Non-pigmented ciliary epithelial cell (primary cell): ENCODE data around the gene DHRS9.
"Not testable (repeated sequence)": the region's sequence is repeated elsewhere in the genome, so short reads cannot be mapped to it uniquely, and the experiment has no call there.

Source experiments
- DNase-seq: peaks from one replicate; pipeline ENCODE4 v3.0.0-alpha.2; 2010; ENCODE audit warnings: low read depth

DHRS9 gene

DNA sequence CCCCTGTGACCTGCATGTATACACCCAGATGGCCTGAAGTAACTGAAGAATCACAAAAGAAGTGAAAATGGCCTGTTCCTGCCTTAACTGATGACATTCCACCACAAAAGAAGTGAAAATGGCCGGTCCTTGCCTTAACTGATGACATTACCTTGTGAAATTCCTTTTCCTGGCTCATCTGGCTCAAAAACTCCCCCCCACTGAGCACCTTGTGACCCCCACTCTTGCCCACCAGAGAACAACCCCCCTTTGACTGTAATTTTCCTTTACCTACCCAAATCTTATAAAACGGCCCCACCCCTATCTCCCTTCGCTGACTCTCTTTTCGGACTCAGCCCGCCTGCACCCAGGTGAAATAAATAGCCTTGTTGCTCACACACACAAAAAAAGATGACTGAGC lies 67.1 kb downstream of the DHRS9 start:
- DNase-seq, result not testable (repeated sequence)

DNA sequence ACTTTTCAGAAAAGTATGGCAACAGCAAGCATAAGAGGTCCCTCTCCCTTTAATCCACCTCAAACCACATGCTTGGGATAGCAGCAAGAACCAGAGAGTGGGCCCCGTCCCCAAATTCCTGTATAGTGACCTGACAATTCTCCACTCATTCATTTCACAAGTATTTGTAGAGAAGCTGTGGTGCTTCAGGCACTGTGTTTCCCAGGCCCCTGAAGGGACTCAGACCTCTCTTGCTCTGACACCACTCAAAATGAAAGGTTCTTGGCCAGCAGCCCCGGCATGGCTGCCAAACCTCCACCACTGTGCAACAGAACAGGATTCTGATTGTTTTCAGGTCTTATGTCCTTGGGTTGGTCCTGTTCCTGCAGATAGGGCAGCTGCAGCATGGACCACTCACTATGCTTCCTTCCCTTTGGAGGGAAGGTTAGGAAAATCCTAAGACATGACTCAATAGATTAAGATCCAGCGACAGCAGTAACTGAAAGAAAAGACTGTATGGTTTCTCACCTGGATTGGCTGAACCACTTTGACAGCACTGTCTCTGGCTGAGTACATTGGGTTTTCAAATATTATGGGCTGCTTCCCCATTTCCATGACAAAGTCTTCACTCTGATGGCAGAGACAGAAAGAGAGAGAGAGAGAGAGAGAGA lies 67.6 kb downstream of the DHRS9 start:
- no peak for DNase-seq

DNA sequence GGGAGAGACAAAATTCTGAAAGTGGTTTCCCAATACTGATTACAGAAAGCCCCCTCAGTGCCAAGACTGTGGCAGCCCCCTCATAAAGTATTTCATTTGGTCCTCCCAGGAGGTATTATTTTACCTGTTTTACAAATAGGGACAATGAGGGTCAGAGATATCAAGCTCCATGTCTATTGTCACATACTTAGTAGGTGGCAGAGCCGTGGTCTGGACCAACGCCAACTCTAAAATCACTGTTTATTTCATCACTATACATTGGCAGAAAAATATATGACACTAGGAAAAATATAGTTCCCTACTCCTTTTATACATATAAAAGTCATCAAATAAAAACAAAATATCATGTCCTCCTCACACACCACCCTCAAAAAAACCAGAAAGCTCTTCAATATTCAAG lies 68.6 kb downstream of the DHRS9 start:
- no peak for DNase-seq

DNA sequence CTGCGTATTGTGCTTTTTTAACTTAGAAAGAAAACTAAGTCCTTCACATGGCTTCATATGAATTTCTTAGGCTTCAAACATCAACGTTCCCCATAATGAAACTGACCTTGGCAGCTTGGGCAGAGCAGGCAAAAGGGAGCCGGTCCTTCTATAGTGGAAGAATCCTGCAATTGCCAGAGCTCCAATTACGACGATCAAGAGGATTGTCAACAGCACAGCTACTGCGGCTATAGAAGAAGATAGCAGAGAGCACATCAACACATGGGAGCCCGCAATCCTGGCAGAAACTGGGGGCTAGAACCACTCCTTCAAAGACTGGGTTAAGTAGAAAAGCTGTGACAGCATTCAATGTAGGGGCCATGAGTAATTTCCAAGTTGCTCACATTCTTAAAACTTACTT lies 69.8 kb downstream of the DHRS9 start:
- DNase-seq, result no peak

DNA sequence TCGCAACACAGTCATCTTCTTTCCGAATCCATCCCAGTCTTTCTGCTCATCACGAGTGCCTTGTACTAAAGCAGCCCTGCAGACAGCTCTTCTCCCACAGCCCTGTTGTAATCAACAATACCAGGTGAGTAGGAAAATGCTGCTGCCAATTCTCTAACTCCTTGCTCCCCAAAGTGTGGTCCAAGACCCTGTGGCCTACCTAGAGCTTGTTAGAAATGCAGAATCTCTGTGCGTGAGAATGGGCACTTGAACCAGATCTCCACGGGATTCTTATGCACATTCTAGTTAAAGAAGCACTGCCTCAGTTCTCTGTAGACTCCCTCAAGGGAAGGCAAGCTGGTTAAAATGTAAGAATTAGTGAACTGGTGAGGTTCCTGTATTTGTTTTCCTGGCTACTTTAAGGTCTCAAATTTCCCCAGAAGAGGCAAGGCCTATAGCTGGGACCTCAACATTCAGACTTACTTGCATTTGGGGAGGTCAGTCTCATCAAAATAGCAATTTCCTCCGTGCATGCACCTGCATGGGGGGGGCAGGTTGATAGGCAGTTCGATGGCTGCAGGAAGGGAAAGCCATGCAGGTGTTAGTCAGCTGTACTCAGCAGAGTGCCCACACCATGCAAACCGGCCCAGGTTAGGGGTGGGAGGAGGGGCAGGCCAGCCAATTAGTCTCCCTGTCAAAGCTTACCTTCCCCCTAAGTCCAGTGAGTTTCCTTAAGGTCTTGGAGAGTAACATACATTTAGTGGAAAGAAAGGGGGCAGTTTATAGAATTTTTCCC lies 70.8 kb downstream of the DHRS9 start:
- DNase-seq, result no peak

DNA sequence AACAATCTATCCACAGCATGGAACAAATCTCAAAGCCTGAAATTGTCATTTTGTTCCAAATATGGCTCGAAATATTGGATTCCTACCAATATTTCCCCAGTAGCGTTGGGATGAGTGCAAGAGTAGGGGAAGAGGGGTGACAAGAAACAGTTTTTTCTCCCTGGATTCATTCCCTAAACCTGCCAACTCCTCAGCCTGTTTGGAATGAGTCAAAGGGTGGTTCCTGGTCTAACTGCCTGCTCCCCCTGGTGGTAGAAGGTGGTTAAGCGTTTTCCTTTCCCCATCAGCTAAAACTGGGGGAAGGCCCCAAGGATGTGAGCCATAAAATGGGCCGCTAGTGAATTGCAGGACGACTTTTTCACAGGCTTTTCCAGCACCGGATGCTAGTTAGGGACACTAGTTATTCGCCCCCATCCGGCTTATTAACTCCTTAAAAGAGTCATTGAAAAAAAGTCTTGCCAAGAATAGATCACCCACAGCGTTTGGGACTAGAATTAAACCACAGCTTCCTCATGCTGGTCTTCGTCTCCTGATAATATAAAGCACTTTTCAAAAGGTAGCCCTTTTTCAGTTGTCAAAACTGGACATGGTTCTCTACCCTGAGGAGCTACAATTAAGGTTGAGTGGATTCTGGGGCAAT lies 72.5 kb downstream of the DHRS9 start:
- peak; percentile 13 for DNase-seq

DNA sequence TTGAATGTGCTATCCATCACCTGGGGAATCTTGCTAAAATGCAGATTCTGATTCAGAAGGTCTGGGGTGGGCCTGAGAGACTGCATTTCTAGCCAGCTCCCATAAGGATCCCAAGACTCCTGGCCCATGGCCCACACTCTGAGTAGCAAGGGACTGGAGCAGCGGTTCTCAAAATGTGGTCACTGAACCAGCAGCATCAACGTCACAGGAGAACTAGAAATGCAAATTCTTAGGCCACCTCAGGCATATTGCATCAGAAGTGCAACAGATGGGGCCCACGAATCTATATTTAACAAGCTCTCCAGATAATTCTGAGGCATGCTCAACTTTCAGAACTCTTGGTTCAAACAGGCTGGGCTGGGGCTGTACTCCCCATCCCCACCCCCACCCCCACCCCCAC lies 74.6 kb downstream of the DHRS9 start:
- no peak for DNase-seq
